EH (cell line): Measurements from ENCODE around the gene BBX.

Experiments
- DNase-seq: peaks from one replicate; pipeline ENCODE4 v3.0.0-alpha.2; 2015; ENCODE audit warnings: low read depth

Gene BBX

GRCh38 chr3:107522510-107523288 lies at the start of gene BBX:
BBX (plus strand) TSS chr3:107522962; CDS start chr3:107710461, 187,499 bp downstream.
- peak; percentile 93 for DNase-seq

DNA sequence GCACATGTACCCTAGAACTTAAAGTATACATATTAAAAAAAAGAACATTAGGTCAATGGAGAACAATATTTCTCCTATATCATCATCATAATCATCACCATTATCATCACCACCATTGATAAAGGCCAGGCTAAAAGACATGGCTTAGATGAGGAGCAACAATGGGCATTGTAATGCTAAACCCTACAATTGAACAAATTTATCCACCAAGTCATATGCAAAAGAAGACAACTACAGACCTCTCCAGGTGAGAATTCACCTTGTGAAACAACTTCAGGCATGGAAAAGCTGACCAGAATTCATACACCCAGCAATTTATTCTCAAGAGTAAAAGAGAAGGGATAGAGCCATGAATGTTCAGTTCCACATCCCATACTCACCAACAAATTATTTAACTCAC lies 46.3 kb upstream of the BBX start:
- DNase-seq: no peak

DNA sequence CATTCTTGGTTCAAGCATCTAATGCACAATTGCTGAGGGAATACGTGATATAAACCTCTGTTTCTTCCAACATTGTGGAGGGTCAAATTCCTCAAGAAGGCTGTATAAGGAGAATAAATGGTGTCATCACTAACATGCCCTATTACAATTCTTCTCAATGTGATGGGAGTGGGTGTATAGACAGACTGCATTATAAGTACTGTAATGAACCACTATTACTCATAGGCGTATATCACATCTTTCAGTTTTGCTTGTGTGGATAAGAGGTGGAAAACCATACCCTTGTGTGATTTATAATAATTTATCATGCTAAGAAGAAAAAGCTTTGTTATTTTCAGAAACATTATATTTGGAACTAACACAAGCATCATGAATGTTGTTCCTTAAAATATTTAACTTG lies 35.3 kb upstream of the BBX start:
- DNase-seq: no peak

DNA sequence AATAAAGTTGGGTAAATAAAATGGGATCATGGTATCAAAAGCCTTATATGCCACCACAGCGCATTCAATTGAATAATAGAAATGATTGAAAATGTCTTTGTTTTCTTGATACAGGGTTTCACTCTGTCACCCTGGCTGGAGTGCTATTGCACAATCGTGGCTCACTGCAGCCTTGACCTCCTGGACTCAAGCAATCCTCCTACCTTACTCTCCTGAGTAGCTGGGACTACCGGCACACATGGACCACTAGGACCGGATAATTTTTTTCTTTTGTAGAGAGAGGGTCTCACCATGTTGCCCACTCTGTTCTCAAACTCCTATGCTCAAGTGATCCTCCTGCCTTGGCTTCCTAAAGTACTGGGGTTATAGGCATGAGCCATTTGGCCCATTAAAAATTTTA lies 33.8 kb upstream of the BBX start:
- DNase-seq: no peak

GRCh38 chr3:107493134-107493533 lies 29.6 kb upstream of the BBX start:
- no peak for DNase-seq

DNA sequence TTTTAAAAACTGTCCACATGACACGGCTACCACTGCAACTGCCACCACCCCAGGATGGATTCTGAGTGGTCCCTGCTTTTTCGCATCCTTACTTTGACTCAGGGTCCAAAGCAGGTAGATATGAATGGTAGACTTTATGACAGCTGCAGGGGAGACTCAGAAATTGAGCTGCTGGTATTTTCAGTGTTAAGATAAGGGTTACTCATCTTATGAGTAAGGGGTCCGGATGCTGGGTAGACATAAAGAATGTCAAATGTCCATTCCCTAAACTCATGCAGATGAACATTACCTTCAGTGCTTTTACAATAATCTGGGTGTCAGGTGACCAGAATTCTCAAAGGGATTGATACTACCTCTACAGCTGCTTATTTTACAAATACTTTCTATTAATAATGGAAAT lies 25.9 kb upstream of the BBX start:
- DNase-seq: no peak

GRCh38 chr3:107498646-107499045 lies 24.1 kb upstream of the BBX start:
- no peak for DNase-seq

GRCh38 chr3:107506458-107506857 lies 16.3 kb upstream of the BBX start:
- peak; percentile 3 for DNase-seq

GRCh38 chr3:107508331-107508730 lies 14.4 kb upstream of the BBX start:
- DNase-seq: no peak

GRCh38 chr3:107512108-107512507 lies 10.7 kb upstream of the BBX start:
- peak; percentile 15 for DNase-seq

- DNase-seq: no peak
These were observed 8.3 kb upstream of the BBX start for GRCh38 chr3:107514453-107514852.

- DNase-seq: no peak
These were observed 6.3 kb upstream of the BBX start for GRCh38 chr3:107516475-107516874.

DNA sequence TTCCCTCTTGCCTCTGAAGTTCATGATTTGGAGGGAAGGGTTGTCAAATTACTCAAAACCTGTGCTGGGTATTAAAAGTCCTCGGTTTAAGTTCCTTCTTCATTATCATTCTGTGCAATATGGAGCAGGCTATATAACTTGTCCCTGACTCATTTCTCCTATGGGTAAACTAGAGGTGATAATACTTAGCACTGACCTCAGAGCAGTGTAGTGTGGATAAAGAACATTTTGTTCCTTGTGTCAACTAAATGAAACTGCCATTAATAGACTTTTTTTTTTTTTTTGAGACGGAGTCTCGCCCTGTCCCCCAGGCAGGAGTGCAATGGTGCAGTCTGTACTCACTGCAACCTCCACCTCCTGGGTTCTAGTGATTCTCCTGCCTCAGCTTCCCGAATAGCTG lies 2.2 kb upstream of the BBX start:
- DNase-seq: no peak

DNA sequence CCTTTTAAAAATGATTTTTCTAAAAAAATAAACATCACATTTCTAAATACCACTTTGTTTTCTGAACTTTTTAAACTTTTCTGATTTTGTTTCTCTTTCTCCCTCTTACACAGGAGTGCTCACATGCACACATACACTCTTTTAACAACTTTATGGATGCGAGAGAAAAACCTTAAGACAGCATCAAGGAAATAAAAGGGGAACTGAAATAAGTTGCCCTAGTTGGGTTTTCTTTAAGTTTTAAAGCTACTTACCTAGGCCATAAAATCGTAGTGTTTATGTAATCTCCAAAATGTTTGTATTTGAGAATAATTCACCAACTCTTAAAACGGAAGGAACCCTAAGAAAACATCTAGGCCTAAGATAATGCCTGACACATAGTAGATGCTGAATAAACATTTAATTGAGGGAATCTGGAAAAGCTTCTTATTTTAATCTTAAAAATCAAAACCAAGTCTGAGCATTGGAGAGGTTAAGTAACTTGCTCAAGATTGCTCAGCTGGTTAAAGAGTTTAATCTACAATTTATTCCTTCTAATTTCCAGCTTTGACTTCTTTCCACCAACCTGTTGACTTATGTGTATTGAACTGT lies 1.2 kb upstream of the BBX start:
- DNase-seq: no peak

DNA sequence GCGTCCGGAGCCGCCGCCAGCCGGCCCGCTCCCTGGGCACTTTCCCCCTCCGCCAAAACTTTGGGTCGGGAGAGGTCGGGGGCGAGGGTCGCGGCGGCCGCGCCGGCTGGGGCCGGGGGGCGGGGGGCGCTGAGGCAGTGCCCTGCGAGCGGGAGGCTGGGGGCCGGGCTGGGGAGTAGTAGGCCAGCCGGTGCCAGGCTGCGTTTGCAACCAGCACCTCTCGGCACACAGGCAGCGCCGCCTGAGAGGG lies 452 bp downstream of the BBX start:
- peak; percentile 50 for DNase-seq

GRCh38 chr3:107523539-107524325 lies 970 bp downstream of the BBX start:
- DNase-seq: peak; percentile 52

- peak; percentile 44 for DNase-seq
These were observed 1.6 kb downstream of the BBX start for GRCh38 chr3:107524326-107524840.

- peak; percentile 71 for DNase-seq
These were observed 2.3 kb downstream of the BBX start for GRCh38 chr3:107524841-107525643.

DNA sequence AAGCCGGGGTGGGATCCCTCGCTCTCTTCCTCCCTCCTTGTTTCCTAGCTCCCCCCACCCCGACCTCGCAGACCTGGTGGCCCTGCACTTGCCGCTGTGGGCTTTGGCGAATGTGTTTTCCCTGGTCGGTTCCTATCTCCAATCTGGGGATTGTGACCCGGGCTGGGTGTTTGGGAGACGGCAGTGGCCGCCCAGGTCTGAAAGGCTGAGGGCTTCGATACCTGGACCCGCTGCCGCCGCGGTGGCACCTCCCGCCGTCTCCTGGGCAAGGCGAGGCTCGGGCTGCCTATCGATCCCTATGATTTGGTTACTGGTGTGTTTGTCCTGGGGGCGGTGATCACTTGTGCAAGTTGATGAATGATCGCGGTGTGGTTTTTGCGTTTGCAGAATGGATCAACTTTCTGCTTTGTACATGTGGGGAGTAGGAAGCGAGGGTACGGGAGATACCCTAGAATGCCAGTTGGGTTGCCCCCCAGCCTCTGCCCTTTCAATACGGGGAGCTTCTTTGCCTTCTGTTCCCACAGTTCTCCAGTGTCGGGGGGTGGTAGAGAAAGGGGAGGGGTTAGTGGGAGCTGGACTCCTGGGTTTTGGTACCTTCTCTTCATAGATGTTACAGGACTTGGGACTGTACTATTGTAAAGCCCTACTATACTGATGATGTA lies 3.0 kb downstream of the BBX start:
- no peak for DNase-seq

DNA sequence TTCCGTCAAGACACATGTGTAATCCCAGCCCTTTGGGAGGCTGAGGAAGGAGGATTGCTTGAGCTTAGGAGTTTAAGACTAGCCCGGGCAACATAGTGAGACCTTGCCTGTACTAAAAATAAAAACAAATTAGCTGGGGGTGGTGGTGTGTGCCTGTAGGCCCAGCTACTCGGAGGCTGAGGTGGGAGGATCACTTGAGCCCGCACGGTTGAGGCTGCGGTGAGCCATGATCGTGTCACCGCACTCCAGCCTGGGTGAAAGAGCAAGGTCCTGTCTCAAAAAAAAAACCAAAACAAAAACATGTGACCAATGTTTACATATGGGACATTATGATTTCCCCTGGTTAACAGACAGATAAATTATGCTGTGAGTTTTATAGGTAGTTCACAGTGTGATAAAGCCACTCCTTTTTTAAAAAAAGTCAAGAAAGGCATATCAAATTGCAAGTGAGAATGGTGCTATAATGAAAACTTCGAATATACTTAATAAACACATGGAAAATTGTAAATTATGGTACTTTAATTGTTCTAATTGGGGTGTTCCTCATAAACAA lies 9.2 kb downstream of the BBX start:
- DNase-seq: no peak

DNA sequence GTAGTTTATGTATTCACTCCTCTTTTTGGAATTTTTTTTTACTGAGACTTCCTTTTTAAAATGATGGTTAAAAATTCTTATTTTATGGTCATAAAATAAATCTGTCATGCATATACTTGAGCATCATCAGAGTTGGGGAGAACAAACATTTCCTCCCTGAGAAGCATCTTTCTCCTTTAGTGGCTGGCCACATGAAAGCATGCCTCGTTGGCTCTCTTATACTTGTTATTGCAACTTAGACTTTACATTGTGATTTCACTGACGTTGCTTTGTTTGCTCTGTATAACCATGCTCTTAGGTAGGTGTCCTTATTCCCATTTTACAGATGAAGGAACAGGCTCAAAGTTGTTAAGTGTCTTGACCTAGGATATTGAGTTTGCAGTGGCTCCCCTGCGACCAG lies 18.1 kb downstream of the BBX start:
- no peak for DNase-seq
